HepG2 (cell line): ENCODE data around the gene ZBTB47. TPM values are rescaled to one million over a fixed set of nuclear protein-coding genes. Genes with fewer than 3 reads are reported as not detected.

ENCODE experiments used
- FOXA3 ChIP-seq: IDR thresholded peaks from 2 replicates; pipeline ENCODE4 v1.6.1; 2016; ENCODE audit warnings: missing genetic modification reagents, missing compliant biosample characterization
- JUNB ChIP-seq: sonication (generic); formaldehyde crosslinking; IDR thresholded peaks from 2 replicates; pipeline ENCODE4 v1.8.0; 2022; ENCODE audit warnings: missing genetic modification reagents, mild to moderate bottlenecking, borderline replicate concordance
- NPAS2 ChIP-seq: sonication (generic); formaldehyde crosslinking; IDR thresholded peaks from 2 replicates; pipeline ENCODE4 v1.8.0; 2022; ENCODE audit warnings: mild to moderate bottlenecking, missing genetic modification reagents, borderline replicate concordance
- PCBP2 ChIP-seq: fragments of 200-400 bp; formaldehyde crosslinking; optimal IDR thresholded peaks from 2 replicates; pipeline ENCODE3; 2018; ENCODE audit warnings: low read length, low read depth; ENCODE audit not compliant: poor library complexity, severe bottlenecking
- PPARG ChIP-seq: conservative IDR thresholded peaks from 2 replicates; pipeline ENCODE4 v1.6.1; 2016; ENCODE audit warnings: missing biosample characterization, missing genetic modification reagents
- PRMT3 ChIP-seq: sonication (generic); formaldehyde crosslinking; IDR thresholded peaks from 2 replicates; pipeline ENCODE4 v1.8.1; 2022; ENCODE audit warnings: low read depth, mild to moderate bottlenecking, moderate library complexity, missing genetic modification reagents, borderline replicate concordance
- SRSF1 ChIP-seq: fragments of 200-400 bp; formaldehyde crosslinking; optimal IDR thresholded peaks from 2 replicates; pipeline ENCODE3; 2017; ENCODE audit warnings: mild to moderate bottlenecking, low read depth, low read length, moderate library complexity
- THAP11 ChIP-seq: IDR thresholded peaks from 2 replicates; pipeline ENCODE4 v1.6.1; 2016; ENCODE audit warnings: missing biosample characterization, missing genetic modification reagents
- TMF1 ChIP-seq: sonication (generic); formaldehyde crosslinking; IDR thresholded peaks from 2 replicates; pipeline ENCODE4 v1.8.1; 2022; ENCODE audit warnings: low read depth, missing genetic modification reagents
- ZNF407 ChIP-seq: sonication (generic); formaldehyde crosslinking; IDR thresholded peaks from one replicate; pipeline ENCODE4 v1.5.1; 2020; ENCODE audit warnings: mild to moderate bottlenecking, missing genetic modification reagents; ENCODE audit errors: not compliant biosample characterization
- polyA plus RNA-seq, 8 experiments: library from polyadenylated mRNA; depleted of rRNA in 3 of 8; stranded (reverse) in 7 of 8; unstranded in 1 of 8; fragments of >200 nt; fragmentation: Illumina TruSeq in 4 of 8; extraction: Trizol in 4 of 8; gene quantifications; 2 replicates each; pipeline versions ENCODE4 v1.2.1 to v1.2.3, GENCODE V29; 2011 to 2016; ENCODE audit warnings: low read depth in 4 of 8, missing spikeins in 1 of 8, mixed read lengths in 1 of 8; ENCODE audit not compliant: insufficient read depth in 1 of 8
- total RNA-seq, 5 experiments: library from RNA; depleted of rRNA; stranded (reverse); fragments of >200 nt; fragmentation: Illumina TruSeq; extraction: Trizol; gene quantifications; 2 replicates each; pipeline ENCODE4 v1.2.3, GENCODE V29; 2016; ENCODE audit warnings: low read depth in 1 of 5
- TF ChIP-seq, protein P1 (sequence below), 2 experiments: sonication (generic) in 1 of 2; formaldehyde crosslinking in 1 of 2; IDR thresholded peaks; 2 replicates each; pipeline versions ENCODE4 v1.4.0 to v1.6.1; 2016 to 2020; ENCODE audit warnings: borderline replicate concordance in 1 of 2, low read depth in 1 of 2, mild to moderate bottlenecking in 1 of 2, missing genetic modification reagents in 1 of 2
- TF ChIP-seq, protein P2 (sequence below): IDR thresholded peaks from 2 replicates; pipeline ENCODE4 v1.6.1; 2016
- TF ChIP-seq, protein P3 (sequence below): sonication (generic); formaldehyde crosslinking; IDR thresholded peaks from 2 replicates; pipeline ENCODE4 v1.8.0; 2022; ENCODE audit warnings: mild to moderate bottlenecking, missing genetic modification reagents

ZBTB47 gene
- total and polyA plus RNA-seq, 2 of the 13 experiments (the other 11 are each of a cell fraction or from before 2014, with no cell fraction given), result 1.5 to 3.1 TPM

GRCh38 chr3:42701371-42702065, 48.0 kb downstream of the ZBTB47 start (continued):
- TF ChIP-seq, protein P1, sequence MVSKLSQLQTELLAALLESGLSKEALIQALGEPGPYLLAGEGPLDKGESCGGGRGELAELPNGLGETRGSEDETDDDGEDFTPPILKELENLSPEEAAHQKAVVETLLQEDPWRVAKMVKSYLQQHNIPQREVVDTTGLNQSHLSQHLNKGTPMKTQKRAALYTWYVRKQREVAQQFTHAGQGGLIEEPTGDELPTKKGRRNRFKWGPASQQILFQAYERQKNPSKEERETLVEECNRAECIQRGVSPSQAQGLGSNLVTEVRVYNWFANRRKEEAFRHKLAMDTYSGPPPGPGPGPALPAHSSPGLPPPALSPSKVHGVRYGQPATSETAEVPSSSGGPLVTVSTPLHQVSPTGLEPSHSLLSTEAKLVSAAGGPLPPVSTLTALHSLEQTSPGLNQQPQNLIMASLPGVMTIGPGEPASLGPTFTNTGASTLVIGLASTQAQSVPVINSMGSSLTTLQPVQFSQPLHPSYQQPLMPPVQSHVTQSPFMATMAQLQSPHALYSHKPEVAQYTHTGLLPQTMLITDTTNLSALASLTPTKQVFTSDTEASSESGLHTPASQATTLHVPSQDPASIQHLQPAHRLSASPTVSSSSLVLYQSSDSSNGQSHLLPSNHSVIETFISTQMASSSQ (IDR thresholded peaks at IDR 0.05; ENCODE audit: low read depth), result no peak
- TF ChIP-seq, protein P1 (CRISPR knock-in tag; IDR thresholded peaks at IDR 0.05; ENCODE audit: borderline replicate concordance), result no peak
- no peak for TF ChIP-seq ZNF407 (CRISPR knock-in tag)
- TF ChIP-seq TMF1 (CRISPR knock-in tag), result peak; percentile 81
- TF ChIP-seq, protein P2, sequence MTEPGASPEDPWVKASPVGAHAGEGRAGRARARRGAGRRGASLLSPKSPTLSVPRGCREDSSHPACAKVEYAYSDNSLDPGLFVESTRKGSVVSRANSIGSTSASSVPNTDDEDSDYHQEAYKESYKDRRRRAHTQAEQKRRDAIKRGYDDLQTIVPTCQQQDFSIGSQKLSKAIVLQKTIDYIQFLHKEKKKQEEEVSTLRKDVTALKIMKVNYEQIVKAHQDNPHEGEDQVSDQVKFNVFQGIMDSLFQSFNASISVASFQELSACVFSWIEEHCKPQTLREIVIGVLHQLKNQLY (CRISPR knock-in tag), result no peak
- TF ChIP-seq, protein P3, sequence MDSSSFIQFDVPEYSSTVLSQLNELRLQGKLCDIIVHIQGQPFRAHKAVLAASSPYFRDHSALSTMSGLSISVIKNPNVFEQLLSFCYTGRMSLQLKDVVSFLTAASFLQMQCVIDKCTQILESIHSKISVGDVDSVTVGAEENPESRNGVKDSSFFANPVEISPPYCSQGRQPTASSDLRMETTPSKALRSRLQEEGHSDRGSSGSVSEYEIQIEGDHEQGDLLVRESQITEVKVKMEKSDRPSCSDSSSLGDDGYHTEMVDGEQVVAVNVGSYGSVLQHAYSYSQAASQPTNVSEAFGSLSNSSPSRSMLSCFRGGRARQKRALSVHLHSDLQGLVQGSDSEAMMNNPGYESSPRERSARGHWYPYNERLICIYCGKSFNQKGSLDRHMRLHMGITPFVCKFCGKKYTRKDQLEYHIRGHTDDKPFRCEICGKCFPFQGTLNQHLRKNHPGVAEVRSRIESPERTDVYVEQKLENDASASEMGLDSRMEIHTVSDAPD (CRISPR knock-in tag), result 0 out of 2 replicates have a peak, but pooled peaks have one; percentile 31
- TF ChIP-seq NPAS2 (CRISPR knock-in tag), result no peak
- peak; percentile 61 for TF ChIP-seq PPARG
- TF ChIP-seq PRMT3, result peak; percentile 78; the same call in 1 of the 2 replicates
- TF ChIP-seq FOXA3 (CRISPR knock-in tag), result peak; percentile 37; the same call in 1 of the 2 replicates
- peak; percentile 48 for TF ChIP-seq THAP11
- no peak for TF ChIP-seq PCBP2
- TF ChIP-seq JUNB (CRISPR knock-in tag), result no peak; the same call in 1 of the 2 replicates
- no peak for TF ChIP-seq SRSF1
